HFFc6 (cell line): ENCODE results near the gene GAL. TPM values are rescaled to one million over a fixed set of nuclear protein-coding genes. Genes with fewer than 3 reads are reported as not detected.

Experiments
- DNase-seq: peaks from one replicate; pipeline ENCODE4 v3.0.0-alpha.2; 2018
- H3K27ac Mint-ChIP-seq: 2 replicates; pipeline ENCODE4 v1.8.0; 2020; ENCODE audit warnings: mild to moderate bottlenecking, mixed read lengths
- H3K27me3 Mint-ChIP-seq: 2 replicates; pipeline ENCODE4 v1.8.0; 2021; ENCODE audit warnings: mild to moderate bottlenecking, moderate library complexity, mixed read lengths; ENCODE audit not compliant: insufficient read depth
- H3K36me3 Mint-ChIP-seq: 2 replicates; pipeline ENCODE4 v1.8.0; 2021; ENCODE audit warnings: low read depth, mixed read lengths
- H3K4me1 Mint-ChIP-seq: 2 replicates; pipeline ENCODE4 v1.8.0; 2020; ENCODE audit warnings: low read depth, mixed read lengths
- H3K4me3 Mint-ChIP-seq: 2 replicates; pipeline ENCODE4 v1.8.0; 2020; ENCODE audit warnings: mild to moderate bottlenecking, moderate library complexity, mixed read lengths
- H3K9me3 Mint-ChIP-seq: 2 replicates; pipeline ENCODE4 v1.8.0; 2020; ENCODE audit warnings: mild to moderate bottlenecking, mixed read lengths
- total RNA-seq, 6 experiments: library from RNA; stranded (reverse); fragmentation: NEBNext Ultra II Directional; extraction: Animal tissue kit (Norgen Biotek cat#: 25700); gene quantifications; 2 replicates in 1 of 6; 3 replicates in 5 of 6; pipeline ENCODE4 v1.2.3, GENCODE V29; 2021
- TF ChIP-seq, protein P1 (sequence below): fragments of 200-600 bp; sonication (generic); IDR thresholded peaks from 2 replicates; pipeline ENCODE4 v1.5.0; 2021; ENCODE audit warnings: antibody characterized with exemption, mild to moderate bottlenecking

Gene GAL
- total RNA-seq, 6 experiments from 2014 or later: 0.60 to 12.9 (median 1.0) TPM

DNA sequence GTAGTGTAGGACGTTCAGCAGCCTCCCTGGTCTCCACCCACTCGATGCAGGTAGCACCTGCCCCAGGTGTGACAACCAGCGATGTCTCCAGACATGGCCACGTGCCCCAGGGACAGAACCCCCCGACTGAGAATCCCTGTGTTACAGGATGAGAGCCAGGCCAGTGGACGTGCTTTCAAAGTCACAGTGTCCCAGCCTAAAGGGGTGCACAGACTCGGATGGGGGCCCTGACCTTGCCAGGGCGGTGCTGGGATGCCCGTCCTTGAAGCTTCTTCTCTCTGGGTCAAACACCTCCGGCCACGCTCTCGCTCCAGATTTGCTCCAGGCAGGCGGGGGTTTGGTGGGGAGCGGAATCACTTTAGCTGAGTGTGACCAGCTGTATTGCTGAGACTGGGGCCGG, 23.3 kb upstream of the GAL start:
- peaks cover 29% of the 10 kb centered on the region for H3K27me3 Mint-ChIP-seq
- TF ChIP-seq, protein P1, sequence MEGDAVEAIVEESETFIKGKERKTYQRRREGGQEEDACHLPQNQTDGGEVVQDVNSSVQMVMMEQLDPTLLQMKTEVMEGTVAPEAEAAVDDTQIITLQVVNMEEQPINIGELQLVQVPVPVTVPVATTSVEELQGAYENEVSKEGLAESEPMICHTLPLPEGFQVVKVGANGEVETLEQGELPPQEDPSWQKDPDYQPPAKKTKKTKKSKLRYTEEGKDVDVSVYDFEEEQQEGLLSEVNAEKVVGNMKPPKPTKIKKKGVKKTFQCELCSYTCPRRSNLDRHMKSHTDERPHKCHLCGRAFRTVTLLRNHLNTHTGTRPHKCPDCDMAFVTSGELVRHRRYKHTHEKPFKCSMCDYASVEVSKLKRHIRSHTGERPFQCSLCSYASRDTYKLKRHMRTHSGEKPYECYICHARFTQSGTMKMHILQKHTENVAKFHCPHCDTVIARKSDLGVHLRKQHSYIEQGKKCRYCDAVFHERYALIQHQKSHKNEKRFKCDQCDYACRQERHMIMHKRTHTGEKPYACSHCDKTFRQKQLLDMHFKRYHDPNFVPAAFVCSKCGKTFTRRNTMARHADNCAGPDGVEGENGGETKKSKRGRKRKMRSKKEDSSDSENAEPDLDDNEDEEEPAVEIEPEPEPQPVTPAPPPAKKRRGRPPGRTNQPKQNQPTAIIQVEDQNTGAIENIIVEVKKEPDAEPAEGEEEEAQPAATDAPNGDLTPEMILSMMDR: no peak
- no peak overlapping the region for H3K4me3 Mint-ChIP-seq
- H3K9me3 Mint-ChIP-seq: peaks cover 5% of the 10 kb centered on the region; the same call in 1 of the 2 replicates
- H3K4me1 Mint-ChIP-seq: peaks cover 17% of the 10 kb centered on the region
- no peak for DNase-seq
- H3K36me3 Mint-ChIP-seq: no peaks in the 10 kb centered on the region; the same call in 1 of the 2 replicates
- H3K27ac Mint-ChIP-seq: no peak overlapping the region

- no peak for DNase-seq
- Mint-ChIP-seq H3K27ac (no peak overlapping the region), H3K27me3 (peaks cover 25% of the 10 kb centered on the region), H3K36me3 (no peaks in the 10 kb centered on the region; the same call in 1 of the 2 replicates), H3K4me1 (peaks cover 17% of the 10 kb centered on the region), H3K9me3 (peaks cover 5% of the 10 kb centered on the region; the same call in 1 of the 2 replicates), H3K4me3 (no peak overlapping the region)
- TF ChIP-seq, protein P1: no peak
These were observed 22.4 kb upstream of the GAL start for GRCh38 chr11:68661697-68662603.

DNA sequence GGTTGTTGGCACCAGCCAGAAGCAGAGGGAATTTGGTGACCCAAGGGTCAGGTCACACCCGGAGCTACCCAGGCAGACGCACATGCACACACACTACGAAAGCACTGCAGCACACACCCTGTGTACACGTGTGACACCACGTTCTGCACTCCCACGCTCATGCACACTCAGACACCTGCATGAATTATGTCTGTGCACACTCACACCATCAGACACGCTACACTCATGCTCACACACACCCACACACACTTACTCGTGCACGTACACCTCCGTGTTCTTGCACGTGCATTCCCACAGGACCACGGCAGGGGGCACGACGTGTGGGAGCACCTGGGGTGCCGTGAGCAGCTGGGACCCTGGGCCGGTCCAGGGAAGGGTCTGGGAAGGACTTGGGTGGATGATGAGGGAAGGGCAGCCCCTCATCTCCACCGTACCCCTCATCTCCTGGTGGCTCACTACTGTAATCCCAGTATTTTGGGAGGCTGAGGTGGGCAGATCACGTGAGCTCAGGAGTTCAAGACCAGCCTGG, 20.8 kb upstream of the GAL start:
- H3K4me1 Mint-ChIP-seq: peaks cover 10% of the 10 kb centered on the region
- no peak overlapping the region for H3K27ac Mint-ChIP-seq
- peaks cover 22% of the 10 kb centered on the region for H3K27me3 Mint-ChIP-seq
- H3K9me3 Mint-ChIP-seq: peaks cover 5% of the 10 kb centered on the region; the same call in 1 of the 2 replicates
- H3K36me3 Mint-ChIP-seq: no peaks in the 10 kb centered on the region; the same call in 1 of the 2 replicates
- no peak for DNase-seq
- no peak overlapping the region for H3K4me3 Mint-ChIP-seq
- TF ChIP-seq, protein P1: no peak

GRCh38 chr11:68664141-68664540, 20.2 kb upstream of the GAL start:
- Mint-ChIP-seq H3K27me3 (peaks cover 19% of the 10 kb centered on the region), H3K4me1 (peaks cover 4% of the 10 kb centered on the region), H3K27ac (no peak overlapping the region), H3K36me3 (no peaks in the 10 kb centered on the region; the same call in 1 of the 2 replicates), H3K4me3 (no peak overlapping the region), H3K9me3 (peaks cover 5% of the 10 kb centered on the region; the same call in 1 of the 2 replicates)
- TF ChIP-seq, protein P1: no peak
- no peak for DNase-seq

- Mint-ChIP-seq H3K4me3 (no peak overlapping the region), H3K27me3 (peaks cover 18% of the 10 kb centered on the region), H3K27ac (no peak overlapping the region), H3K9me3 (peaks cover 5% of the 10 kb centered on the region; the same call in 1 of the 2 replicates), H3K4me1 (no peaks in the 10 kb centered on the region), H3K36me3 (no peaks in the 10 kb centered on the region; the same call in 1 of the 2 replicates)
- TF ChIP-seq, protein P1: no peak
- DNase-seq: no peak
These were observed 19.4 kb upstream of the GAL start for GRCh38 chr11:68664906-68665305.
